ENCODE data around the gene SYT7. TPM values are rescaled to one million over a fixed set of nuclear protein-coding genes. Genes with fewer than 3 reads are reported as not detected.
"Not testable (repeated sequence)": the region's sequence is repeated elsewhere in the genome, so short reads cannot be mapped to it uniquely, and the experiment has no call there.

The SYT7 gene
- total RNA-seq, 1 experiment from 2014 or later = not detected

- Histone ChIP-seq H3K9me3 (ENCODE audit: low read length) (no peaks in the 10 kb centered on the region), H3K36me3 (ENCODE audit: insufficient read depth, low read length) (peaks cover 5% of the 10 kb centered on the region; the same call in 1 of the 2 replicates), H3K9me2 (replicated peaks; ENCODE audit: insufficient read depth, low read length) (no peaks in the 10 kb centered on the region), H3K4me2 (ENCODE audit: low read depth, low read length, poor library complexity, severe bottlenecking) (no peak overlapping the region), H3K4me3 (ENCODE audit: low read length) (no peak overlapping the region), H3K27ac (ENCODE audit: low read length) (no peak overlapping the region), H3K27me3 (ENCODE audit: low read length) (no peaks in the 10 kb centered on the region), H4K20me1 (ENCODE audit: insufficient read depth, low read depth, low read length) (no peaks in the 10 kb centered on the region), H2AFZ (ENCODE audit: low read length) (no peak overlapping the region), H3K79me2 (ENCODE audit: low read length) (no peaks in the 10 kb centered on the region), H3K9ac (ENCODE audit: low read length) (no peak overlapping the region), H3K4me1 (ENCODE audit: low read length) (no peaks in the 10 kb centered on the region)
- DNase-seq = no peak
These were observed 112.9 kb downstream of the SYT7 start for GRCh38 chr11:61468002-61468401.

GRCh38 chr11:61467602-61468001 is 113.3 kb downstream of the SYT7 start:
- H4K20me1 ChIP-seq (ENCODE audit: insufficient read depth, low read depth, low read length); H2AFZ ChIP-seq (ENCODE audit: low read length); H3K27me3 ChIP-seq (ENCODE audit: low read length); H3K27ac ChIP-seq (ENCODE audit: low read length); H3K36me3 ChIP-seq (ENCODE audit: insufficient read depth, low read length); H3K4me3 ChIP-seq (ENCODE audit: low read length); H3K4me2 ChIP-seq (ENCODE audit: low read depth, low read length, poor library complexity, severe bottlenecking); H3K9me3 ChIP-seq (ENCODE audit: low read length); H3K9me2 ChIP-seq (replicated peaks; ENCODE audit: insufficient read depth, low read length); H3K9ac ChIP-seq (ENCODE audit: low read length); H3K79me2 ChIP-seq (ENCODE audit: low read length); DNase-seq; H3K4me1 ChIP-seq (ENCODE audit: low read length): not testable (repeated sequence)

Small RNA genes lying within 50 kb of the gene (small RNA-seq; reads per million reads assigned to genes)
- gene MIR4488 = 0.12 reads per million

Other genes with a start within 250 kb of the SYT7 start
- gene DDB1, start 248.0 kb downstream of the SYT7 start, total RNA-seq (2014; rRNA removed; shearing (Covaris generic); ENCODE audit: low replicate concordance) = 100 and 163 TPM in 2 replicates
- gene TKFC, start 247.8 kb downstream of the SYT7 start, total RNA-seq (2014; rRNA removed; shearing (Covaris generic); ENCODE audit: low replicate concordance) = 72.6 and 92.4 TPM in 2 replicates
- 43.8 and 51.3 TPM in 2 replicates for gene CYB561A3, start 219.2 kb downstream of the SYT7 start, total RNA-seq (2014; rRNA removed; shearing (Covaris generic); ENCODE audit: low replicate concordance)
- 27.2 and 70.3 TPM in 2 replicates for gene TMEM138, start 218.7 kb downstream of the SYT7 start, total RNA-seq (2014; rRNA removed; shearing (Covaris generic); ENCODE audit: low replicate concordance)
- gene TMEM216, start 188.5 kb downstream of the SYT7 start, total RNA-seq (2014; rRNA removed; shearing (Covaris generic); ENCODE audit: low replicate concordance) = 33.1 and 54.9 TPM in 2 replicates
- 50.0 and 64.1 TPM in 2 replicates for gene CPSF7, start 151.1 kb downstream of the SYT7 start, total RNA-seq (2014; rRNA removed; shearing (Covaris generic); ENCODE audit: low replicate concordance)
- 25.3 and 27.6 TPM in 2 replicates for gene SDHAF2, start 151.0 kb downstream of the SYT7 start, total RNA-seq (2014; rRNA removed; shearing (Covaris generic); ENCODE audit: low replicate concordance)
- gene LRRC10B, start 72.3 kb downstream of the SYT7 start, total RNA-seq (2014; rRNA removed; shearing (Covaris generic); ENCODE audit: low replicate concordance) = 1.0 TPM in 1 of 2 replicates, not detected in the other
- not detected in 2 replicates for gene DAGLA, start 99.3 kb upstream of the SYT7 start, total RNA-seq (2014; rRNA removed; shearing (Covaris generic); ENCODE audit: low replicate concordance)
- 0.32 TPM in 1 of 2 replicates, not detected in the other for gene MYRF, start 171.6 kb upstream of the SYT7 start, total RNA-seq (2014; rRNA removed; shearing (Covaris generic); ENCODE audit: low replicate concordance)
- gene TMEM258, start 211.5 kb upstream of the SYT7 start, total RNA-seq (2014; rRNA removed; shearing (Covaris generic); ENCODE audit: low replicate concordance) = 81.3 and 303 TPM in 2 replicates
- gene FEN1, start 211.8 kb upstream of the SYT7 start, total RNA-seq (2014; rRNA removed; shearing (Covaris generic); ENCODE audit: low replicate concordance) = 18.0 and 32.4 TPM in 2 replicates
- gene FADS1, start 235.9 kb upstream of the SYT7 start, total RNA-seq (2014; rRNA removed; shearing (Covaris generic); ENCODE audit: low replicate concordance) = 80.3 and 99.6 TPM in 2 replicates
- 74.0 and 75.7 TPM in 2 replicates for gene FADS2, start 247.2 kb upstream of the SYT7 start, total RNA-seq (2014; rRNA removed; shearing (Covaris generic); ENCODE audit: low replicate concordance)